Activated naive CD8-positive, alpha-beta T cell treated with anti-CD3 and anti-CD28 coated beads for 36 hours (primary cell): Measurements from ENCODE around the gene PSMC1. TPM values are rescaled to one million over a fixed set of nuclear protein-coding genes. Genes with fewer than 3 reads are reported as not detected.
"Not testable (repeated sequence)": the region's sequence is repeated elsewhere in the genome, so short reads cannot be mapped to it uniquely, and the experiment has no call there.

ENCODE experiments used
- DNase-seq: peaks from one replicate; pipeline ENCODE4 v3.0.0; 2021
- H3K27ac Mint-ChIP-seq: one replicate; pipeline ENCODE4 v1.8.0; 2022; ENCODE audit warnings: mild to moderate bottlenecking, moderate library complexity, mixed read lengths
- H3K27me3 Mint-ChIP-seq: one replicate; pipeline ENCODE4 v1.8.0; 2022; ENCODE audit warnings: mild to moderate bottlenecking, mixed read lengths
- H3K36me3 Mint-ChIP-seq: one replicate; pipeline ENCODE4 v1.8.0; 2021; ENCODE audit warnings: mild to moderate bottlenecking, mixed read lengths
- H3K4me1 Mint-ChIP-seq: one replicate; pipeline ENCODE4 v1.8.0; 2021; ENCODE audit warnings: mixed read lengths
- H3K4me3 Mint-ChIP-seq: one replicate; pipeline ENCODE4 v1.8.0; 2022; ENCODE audit warnings: mild to moderate bottlenecking, moderate library complexity, mixed read lengths
- H3K9me3 Mint-ChIP-seq: one replicate; pipeline ENCODE4 v1.8.0; 2022; ENCODE audit warnings: mixed read lengths
- total RNA-seq, 2 experiments: library from RNA; stranded (reverse); gene quantifications; one replicate each; pipeline ENCODE4 v1.2.3, GENCODE V29; 2021

Gene PSMC1
- 100 to 1,000 TPM; 129 to 130 TPM for total RNA-seq

DNA sequence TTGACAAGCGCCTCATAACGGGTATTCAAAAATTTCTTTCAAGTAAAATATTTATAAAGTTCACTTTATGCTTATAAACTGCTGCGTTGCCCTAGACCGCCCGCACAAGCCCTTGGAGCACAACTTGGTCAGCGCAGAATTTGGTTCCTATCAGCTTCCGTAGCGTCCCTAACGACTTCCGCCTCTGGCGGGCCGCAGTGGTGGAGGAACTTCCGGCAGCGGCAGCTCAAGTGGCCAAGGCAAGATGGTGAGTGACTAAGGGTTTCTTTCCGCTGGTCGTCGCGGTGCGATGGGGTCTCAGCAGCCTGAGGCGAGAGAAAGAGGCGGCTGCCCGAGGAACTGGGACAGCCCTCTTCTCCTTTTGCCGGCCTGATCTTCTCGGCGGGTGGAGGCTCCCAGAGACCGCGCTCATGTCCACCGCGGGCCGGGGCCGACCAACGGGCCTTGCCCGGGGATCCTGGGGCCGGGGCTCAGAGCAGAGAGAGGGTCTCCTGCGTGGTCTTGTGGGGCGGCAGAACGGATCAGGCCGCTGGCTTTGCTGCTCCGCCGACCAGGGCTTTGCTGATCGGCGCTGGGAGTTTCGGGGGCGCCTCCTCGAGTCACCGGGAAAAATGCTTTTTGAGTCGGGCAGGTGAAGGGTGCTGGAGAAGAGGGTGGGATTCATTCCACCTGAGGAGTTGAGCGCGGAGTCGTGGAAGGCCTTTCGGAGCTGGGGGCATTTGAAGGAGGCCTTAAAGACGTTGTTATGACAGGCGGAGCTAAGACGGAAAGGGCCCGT, at the start of gene PSMC1:
TSS of gene PSMC1 (plus strand) at position 200 of the 778 bp plus-strand sequence. CDS start at position 245, 45 bp downstream.
- peak within 1 kb of the TSS; percentile 96 for H3K27ac Mint-ChIP-seq
- DNase-seq: peak; percentile 88
- H3K9me3 Mint-ChIP-seq: peaks cover 3% of the 10 kb centered on the region
- peak within 1 kb of the TSS; percentile 100 for H3K4me3 Mint-ChIP-seq
- no peaks in the 10 kb centered on the region for H3K27me3 Mint-ChIP-seq
- peaks cover 36% of the 10 kb centered on the region for H3K36me3 Mint-ChIP-seq
- peaks cover 26% of the 10 kb centered on the region for H3K4me1 Mint-ChIP-seq

DNA sequence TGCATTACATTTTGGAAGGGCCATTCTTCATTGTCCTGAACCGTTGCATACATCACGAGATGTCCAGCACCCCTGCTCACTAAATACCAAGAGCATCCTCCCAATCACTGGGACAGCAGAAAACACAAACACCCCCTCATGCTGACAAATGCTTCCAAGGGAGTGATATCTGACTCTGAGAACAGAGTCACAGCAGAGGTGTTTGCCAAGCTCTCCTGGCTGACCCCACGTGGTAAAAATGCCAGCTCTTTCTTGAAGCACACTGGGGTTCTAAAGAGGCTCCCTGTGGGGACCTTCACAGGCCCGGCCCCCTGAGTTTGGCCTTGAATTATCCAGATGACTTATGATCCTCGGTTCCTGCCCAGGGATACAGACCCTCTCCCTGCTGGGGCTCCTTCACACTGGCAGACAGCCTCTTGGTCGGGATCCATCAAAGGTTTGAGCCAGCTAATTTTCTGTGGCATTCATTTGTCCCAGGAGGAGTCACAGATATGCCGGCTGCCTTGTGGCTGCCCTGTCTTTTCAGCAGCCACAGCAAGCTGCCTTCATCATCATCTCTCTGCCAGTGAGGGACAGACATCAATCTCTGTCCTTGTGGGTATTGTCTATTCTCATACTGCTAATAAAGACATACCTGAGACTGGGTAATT, 43.1 kb upstream of the PSMC1 start:
- no peak for DNase-seq
- peaks cover 7% of the 10 kb centered on the region for H3K9me3 Mint-ChIP-seq
- H3K4me1 Mint-ChIP-seq: no peaks in the 10 kb centered on the region

DNA sequence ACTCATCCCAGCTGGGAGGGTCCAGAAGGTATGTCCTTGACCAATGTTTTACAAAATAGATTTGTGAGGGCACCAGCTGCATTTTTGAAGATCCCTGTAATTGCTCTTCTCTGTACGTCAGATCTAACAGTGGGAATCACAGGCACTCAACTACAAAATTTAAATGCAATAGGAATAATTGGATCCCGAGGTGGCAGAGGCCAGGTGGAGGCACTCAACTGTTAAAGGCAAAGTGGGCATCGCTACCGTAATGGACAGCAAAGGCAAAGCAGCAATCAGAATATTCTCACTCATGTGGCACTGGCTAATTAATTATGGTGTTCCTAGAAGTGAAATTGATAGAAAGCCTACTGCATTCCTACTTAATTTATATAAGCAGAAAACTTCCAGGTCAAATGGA, 27.9 kb upstream of the PSMC1 start:
- H3K9me3 Mint-ChIP-seq: peaks cover 5% of the 10 kb centered on the region
- DNase-seq: no peak
- H3K4me1 Mint-ChIP-seq: no peaks in the 10 kb centered on the region
- peaks cover 2% of the 10 kb centered on the region for H3K36me3 Mint-ChIP-seq
- H3K27ac Mint-ChIP-seq: no peak overlapping the region
- H3K4me3 Mint-ChIP-seq: no peak overlapping the region
- H3K27me3 Mint-ChIP-seq: peaks cover 7% of the 10 kb centered on the region

More for the DNA sequence above, 43.1 kb upstream of the PSMC1 start:
- no peak overlapping the region for H3K27ac Mint-ChIP-seq
- H3K36me3 Mint-ChIP-seq: no peaks in the 10 kb centered on the region
- H3K4me3 Mint-ChIP-seq: no peak overlapping the region
- peaks cover 24% of the 10 kb centered on the region for H3K27me3 Mint-ChIP-seq

DNA sequence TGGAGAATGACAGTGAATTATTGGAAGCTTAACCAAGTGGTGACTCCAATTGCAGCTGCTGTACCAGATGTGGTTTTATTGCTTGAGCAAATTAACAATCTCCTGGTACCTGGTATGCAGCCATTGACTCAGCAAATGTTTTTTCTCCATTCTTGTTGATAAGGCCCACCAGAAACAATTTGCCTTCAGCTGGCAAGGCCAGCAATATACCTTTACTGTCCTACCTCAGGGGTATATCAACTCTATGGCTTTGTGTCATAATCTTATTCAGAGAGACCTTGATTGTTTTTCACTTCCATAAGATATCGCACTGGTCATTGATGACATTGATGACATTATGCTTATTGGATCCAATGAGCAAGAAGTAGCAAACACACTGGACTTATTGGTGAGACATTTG, 26.4 kb upstream of the PSMC1 start:
- not testable (repeated sequence) for H3K36me3 Mint-ChIP-seq, H3K4me3 Mint-ChIP-seq, DNase-seq, H3K9me3 Mint-ChIP-seq, H3K4me1 Mint-ChIP-seq, H3K27me3 Mint-ChIP-seq, H3K27ac Mint-ChIP-seq

DNA sequence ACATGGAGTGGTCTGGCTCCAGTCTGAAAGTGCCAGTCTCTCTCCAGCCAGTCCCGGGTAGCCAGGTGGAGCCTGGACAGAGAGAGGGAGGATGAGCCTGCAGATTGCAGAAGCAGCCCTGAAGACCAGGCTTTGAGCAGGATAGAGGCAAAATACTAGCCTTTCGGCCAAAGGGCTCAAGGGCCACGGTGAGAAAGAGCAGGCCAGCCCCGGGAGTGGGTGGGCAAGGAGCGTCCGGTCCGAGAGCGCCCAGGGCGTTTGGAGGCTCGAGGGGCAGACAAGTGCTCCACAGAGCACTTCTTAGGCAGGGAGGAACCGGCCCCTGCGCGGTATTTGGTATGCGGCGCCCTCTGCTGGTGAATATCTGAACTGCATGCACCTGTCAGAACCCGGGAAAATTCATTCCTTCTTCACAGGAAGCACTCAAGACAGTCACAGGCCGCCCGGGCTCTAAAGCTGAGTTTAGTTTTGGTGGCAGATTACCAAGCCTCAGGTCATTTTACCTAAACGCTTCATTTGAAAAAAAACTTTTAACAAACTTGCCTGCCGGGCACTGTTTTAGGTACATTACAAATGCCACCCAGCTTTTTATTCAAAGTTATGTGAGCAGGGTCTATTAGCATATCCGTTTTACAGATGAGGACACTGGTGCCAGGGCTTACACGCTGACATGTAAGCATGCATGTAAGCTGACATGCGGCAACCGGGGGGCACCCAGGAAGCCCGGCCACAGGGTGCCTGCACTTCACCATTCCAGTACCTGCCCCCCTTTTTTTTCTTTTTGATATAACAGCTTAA, 21.0 kb upstream of the PSMC1 start:
- Mint-ChIP-seq H3K4me3 (no peak overlapping the region), H3K27me3 (peaks cover 27% of the 10 kb centered on the region), H3K36me3 (peaks cover 12% of the 10 kb centered on the region), H3K4me1 (peaks cover 2% of the 10 kb centered on the region), H3K9me3 (peaks cover 32% of the 10 kb centered on the region), H3K27ac (no peak overlapping the region)
- peak; percentile 57 for DNase-seq

DNA sequence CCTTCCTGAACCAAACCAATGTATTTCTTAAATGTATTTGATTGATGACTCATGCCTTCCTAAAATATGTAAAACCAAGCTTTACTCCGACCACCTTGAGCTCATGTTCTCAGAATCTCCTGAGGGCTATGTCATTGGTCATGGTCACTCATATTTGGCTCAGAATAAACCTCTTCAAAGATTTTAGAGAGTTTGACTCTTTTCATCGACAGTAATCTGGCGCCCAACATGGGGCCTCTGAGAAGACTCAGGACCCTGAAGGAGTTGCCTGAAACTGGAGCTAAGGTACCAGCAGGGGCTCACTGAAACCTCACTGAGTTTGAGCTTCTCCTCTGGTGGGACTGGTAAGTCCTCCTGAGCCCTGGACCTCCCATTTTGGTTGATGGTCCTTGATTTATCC, 17.2 kb upstream of the PSMC1 start:
- Mint-ChIP-seq H3K36me3 (peaks cover 16% of the 10 kb centered on the region), H3K9me3 (peaks cover 41% of the 10 kb centered on the region), H3K27me3 (peaks cover 27% of the 10 kb centered on the region), H3K4me1 (peaks cover 2% of the 10 kb centered on the region), H3K27ac (no peak overlapping the region), H3K4me3 (no peak overlapping the region)
- DNase-seq: peak; percentile 3

DNA sequence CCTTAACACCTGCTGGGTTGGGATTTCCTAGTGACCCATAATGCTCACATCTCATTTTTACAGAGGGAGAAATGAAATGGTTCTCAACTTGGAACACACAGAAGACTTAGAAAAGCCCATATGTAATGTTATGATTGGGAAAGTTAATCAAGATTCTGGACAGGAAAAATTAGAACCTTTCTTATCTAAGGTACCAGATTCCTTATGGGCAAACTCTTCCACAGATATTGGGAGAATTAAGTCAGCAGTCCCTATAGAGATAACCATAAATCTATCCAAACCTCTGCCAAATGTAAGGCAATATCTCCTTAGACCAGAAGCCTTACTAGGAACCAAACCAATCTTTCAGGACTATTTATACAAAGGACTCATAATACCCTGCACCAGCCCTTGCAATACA, 13.9 kb upstream of the PSMC1 start:
- peaks cover 36% of the 10 kb centered on the region for H3K9me3 Mint-ChIP-seq
- DNase-seq: no peak
- H3K36me3 Mint-ChIP-seq: peaks cover 12% of the 10 kb centered on the region
- peaks cover 7% of the 10 kb centered on the region for H3K27me3 Mint-ChIP-seq
- no peak overlapping the region for H3K27ac Mint-ChIP-seq
- H3K4me1 Mint-ChIP-seq: no peaks in the 10 kb centered on the region
- no peak overlapping the region for H3K4me3 Mint-ChIP-seq

DNA sequence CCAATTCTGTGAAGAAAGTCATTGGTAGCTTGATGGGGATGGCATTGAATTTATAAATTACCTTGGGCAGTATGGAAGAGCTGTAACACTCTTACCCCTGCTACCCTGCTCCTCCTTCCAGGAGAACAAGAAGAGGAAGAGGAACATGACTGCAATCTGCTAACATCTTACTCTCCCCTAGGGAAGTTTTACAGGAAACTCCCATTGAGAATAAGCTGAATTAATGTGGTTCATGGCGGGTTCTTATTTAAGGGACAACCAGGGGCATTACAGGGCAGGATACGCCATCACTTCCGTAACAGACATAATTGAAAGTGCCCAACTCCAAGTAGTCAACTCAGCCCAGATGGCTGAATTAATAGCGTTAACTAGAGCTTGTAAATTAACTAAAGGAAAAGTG, 9.4 kb upstream of the PSMC1 start:
- Mint-ChIP-seq H3K9me3 (peaks cover 1% of the 10 kb centered on the region), H3K36me3 (no peaks in the 10 kb centered on the region), H3K27me3 (peaks cover 15% of the 10 kb centered on the region), H3K27ac (no peak overlapping the region), H3K4me1 (no peaks in the 10 kb centered on the region), H3K4me3 (no peak overlapping the region)
- no peak for DNase-seq

DNA sequence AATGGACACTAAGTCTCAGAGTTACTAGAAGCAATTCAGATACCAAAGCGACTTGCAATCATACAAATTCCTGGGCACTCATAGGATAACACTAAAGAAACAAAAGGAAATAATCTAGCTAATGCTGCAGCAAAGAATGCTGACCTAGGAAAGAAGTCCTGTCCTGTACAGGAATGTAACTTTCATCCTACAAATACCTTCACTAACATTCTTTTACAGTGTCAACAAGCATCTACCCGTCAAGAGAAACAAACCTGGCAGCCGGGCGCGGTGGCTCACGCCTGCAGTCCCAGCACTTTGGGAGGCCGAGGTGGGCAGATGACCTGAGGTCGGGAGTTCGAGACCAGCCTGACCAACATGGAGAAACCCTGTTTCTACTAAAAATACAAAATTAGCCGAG, 8.9 kb upstream of the PSMC1 start:
- H3K4me3 Mint-ChIP-seq, DNase-seq, H3K9me3 Mint-ChIP-seq, H3K4me1 Mint-ChIP-seq, H3K36me3 Mint-ChIP-seq, H3K27ac Mint-ChIP-seq: not testable (repeated sequence)
- H3K27me3 Mint-ChIP-seq: peaks cover 15% of the 10 kb centered on the region

DNA sequence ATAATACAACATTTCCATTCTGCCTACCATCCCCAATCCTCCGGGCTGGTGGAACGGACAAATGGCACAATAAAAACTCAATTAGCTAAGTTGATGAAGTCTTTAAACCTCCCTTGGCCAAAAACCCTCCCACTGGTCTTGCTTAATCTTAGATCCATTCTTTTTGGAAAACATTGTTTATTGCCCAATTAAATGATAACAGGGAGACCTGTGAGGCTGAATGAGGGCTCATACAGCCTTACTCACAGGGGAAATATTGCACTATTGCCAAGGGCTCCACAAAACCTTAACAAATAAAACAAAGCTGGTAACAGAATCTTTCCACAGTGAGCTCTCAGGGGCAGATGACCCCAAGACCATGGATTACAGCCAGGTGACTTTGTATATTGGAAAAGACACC, 7.8 kb upstream of the PSMC1 start:
- Mint-ChIP-seq H3K9me3 (peaks cover 1% of the 10 kb centered on the region), H3K27me3 (peaks cover 15% of the 10 kb centered on the region), H3K36me3 (no peaks in the 10 kb centered on the region), H3K27ac (no peak overlapping the region), H3K4me1 (no peaks in the 10 kb centered on the region), H3K4me3 (no peak overlapping the region)
- no peak for DNase-seq

DNA sequence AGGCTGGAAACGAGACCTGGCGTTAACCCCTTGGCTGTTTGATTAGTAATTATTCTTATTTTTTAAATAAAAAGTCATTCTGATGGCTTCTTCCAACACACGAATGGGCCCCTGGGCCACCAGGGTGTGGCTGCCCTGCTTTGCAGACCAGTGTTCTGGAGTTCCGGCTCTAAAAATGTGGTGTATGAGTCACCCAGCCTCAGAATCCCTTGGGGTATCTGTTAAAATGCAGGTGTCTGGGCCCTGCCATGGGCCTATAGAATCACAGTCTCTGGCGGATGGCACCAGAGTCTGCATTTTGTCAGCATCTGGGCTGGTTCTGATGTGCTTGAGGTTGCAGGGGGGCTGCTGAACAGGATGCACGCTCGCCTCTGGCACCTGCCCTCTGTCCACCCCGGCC, 2.5 kb upstream of the PSMC1 start:
- Mint-ChIP-seq H3K9me3 (no peaks in the 10 kb centered on the region), H3K27me3 (peaks cover 3% of the 10 kb centered on the region), H3K36me3 (peaks cover 18% of the 10 kb centered on the region), H3K4me1 (peaks cover 21% of the 10 kb centered on the region), H3K27ac (no peak overlapping the region), H3K4me3 (no peak overlapping the region)
- DNase-seq: no peak

DNA sequence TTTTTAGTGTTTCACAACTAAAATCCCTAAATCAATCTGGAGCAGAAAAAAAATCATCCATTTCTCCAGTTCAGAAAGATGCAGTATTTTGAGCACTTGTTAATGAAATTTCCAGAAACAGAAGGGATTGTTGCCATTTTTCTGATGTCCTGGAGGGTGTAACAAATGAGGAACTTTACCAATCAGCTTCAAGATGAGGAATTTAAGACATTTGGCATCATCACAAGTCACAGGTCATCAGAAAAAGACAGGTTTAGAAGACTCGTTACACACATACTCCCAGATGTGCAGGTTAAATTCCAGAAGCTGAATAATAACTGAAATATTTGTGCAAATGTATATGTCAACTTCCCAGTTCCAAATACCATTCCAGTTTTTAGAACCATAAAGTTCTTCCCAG, 482 bp upstream of the PSMC1 start:
- Mint-ChIP-seq H3K9me3 (no peaks in the 10 kb centered on the region), H3K4me3 (peak overlapping the region; percentile 57), H3K27me3 (no peaks in the 10 kb centered on the region), H3K36me3 (peaks cover 29% of the 10 kb centered on the region), H3K27ac (peak overlapping the region; percentile 39), H3K4me1 (peaks cover 25% of the 10 kb centered on the region)
- DNase-seq: no peak

DNA sequence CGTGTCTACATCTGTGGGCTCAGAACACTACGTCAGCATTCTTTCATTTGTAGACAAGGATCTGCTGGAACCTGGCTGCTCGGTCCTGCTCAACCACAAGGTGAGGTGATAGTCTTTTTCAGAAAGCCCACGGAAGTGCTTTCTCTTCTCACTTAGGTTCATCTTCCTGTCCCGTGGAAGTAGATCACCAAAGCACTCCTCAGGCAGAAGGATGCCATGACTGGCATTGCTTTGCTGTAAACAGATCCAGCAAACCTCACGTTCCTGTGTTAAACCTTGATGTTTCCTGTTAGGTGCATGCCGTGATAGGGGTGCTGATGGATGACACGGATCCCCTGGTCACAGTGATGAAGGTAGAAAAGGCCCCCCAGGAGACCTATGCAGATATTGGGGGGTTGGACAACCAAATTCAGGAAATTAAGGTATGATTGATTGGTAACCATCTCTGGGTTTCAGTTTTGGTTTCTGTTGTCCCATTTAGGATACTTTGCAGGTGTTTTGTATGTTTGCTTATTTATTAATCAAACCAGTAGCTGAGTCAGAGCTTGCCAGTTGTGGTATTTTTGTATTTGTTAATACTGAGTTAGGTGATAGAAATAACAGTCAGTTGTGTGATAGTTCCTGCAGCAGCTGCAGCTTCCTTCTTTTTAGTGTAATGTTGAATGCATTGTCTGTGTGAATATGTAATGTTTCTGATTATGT, 7.5 kb downstream of the PSMC1 start:
- no peaks in the 10 kb centered on the region for H3K27me3 Mint-ChIP-seq
- DNase-seq: no peak
- peaks cover 6% of the 10 kb centered on the region for H3K4me1 Mint-ChIP-seq
- H3K9me3 Mint-ChIP-seq: peaks cover 3% of the 10 kb centered on the region
- H3K4me3 Mint-ChIP-seq: no peak overlapping the region
- peak overlapping the region; percentile 61 for H3K27ac Mint-ChIP-seq
- H3K36me3 Mint-ChIP-seq: peaks cover 34% of the 10 kb centered on the region

DNA sequence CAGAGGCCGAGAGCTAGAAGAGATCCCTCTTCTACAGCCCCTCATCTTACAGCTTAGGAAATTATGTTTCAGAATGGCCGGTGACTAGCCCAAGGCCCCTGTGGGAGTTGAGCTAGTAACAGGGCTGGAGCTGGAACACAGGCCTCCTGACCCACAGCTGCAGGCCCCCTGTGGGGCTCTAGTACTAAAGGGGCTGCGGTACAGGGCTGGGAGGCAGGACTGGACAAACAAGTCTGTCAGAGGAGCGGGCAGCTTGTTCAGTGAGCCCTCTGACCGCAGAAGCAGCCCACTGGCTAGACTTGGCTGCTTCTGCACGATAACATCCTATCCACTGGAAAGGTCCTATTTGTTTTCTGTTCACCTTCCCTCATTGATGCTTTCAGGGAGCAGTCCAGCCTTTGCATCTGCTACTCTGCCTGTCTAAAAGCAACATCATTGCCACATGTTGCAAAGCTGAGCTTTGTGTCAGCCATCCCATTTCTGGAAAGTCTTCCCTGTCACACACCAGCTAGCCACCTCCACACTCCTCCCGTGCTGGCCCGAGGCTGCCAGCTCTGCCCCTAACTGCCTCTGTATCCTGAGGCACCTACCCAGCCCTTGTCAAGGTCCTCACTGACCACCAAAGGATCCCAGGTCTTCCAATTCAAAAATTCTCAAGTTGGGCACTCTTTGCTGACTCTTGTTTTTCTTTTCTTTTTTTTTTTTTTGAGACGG, 10.2 kb downstream of the PSMC1 start:
- H3K9me3 Mint-ChIP-seq: no peaks in the 10 kb centered on the region
- peaks cover 25% of the 10 kb centered on the region for H3K36me3 Mint-ChIP-seq
- no peak overlapping the region for H3K27ac Mint-ChIP-seq
- no peaks in the 10 kb centered on the region for H3K27me3 Mint-ChIP-seq
- no peak for DNase-seq
- no peak overlapping the region for H3K4me3 Mint-ChIP-seq
- H3K4me1 Mint-ChIP-seq: peaks cover 2% of the 10 kb centered on the region
